Ectodermal cell (in vitro differentiated cells): Measurements from ENCODE around the gene MSI2.

Source experiments
- H3K27ac ChIP-seq: 2 replicates; pipeline ENCODE4 v1.7.0; 2013; ENCODE audit warnings: mild to moderate bottlenecking, low read depth, low read length; ENCODE audit not compliant: insufficient read depth, poor library complexity, severe bottlenecking
- H3K27me3 ChIP-seq: 2 replicates; pipeline ENCODE4 v1.7.0; 2013; ENCODE audit warnings: mild to moderate bottlenecking, low read length; ENCODE audit not compliant: insufficient read depth, control insufficient read depth, poor library complexity, severe bottlenecking
- H3K36me3 ChIP-seq: one replicate; pipeline ENCODE4 v1.7.0; 2013; ENCODE audit warnings: low read length; ENCODE audit not compliant: control insufficient read depth, insufficient read depth
- H3K4me1 ChIP-seq: one replicate; pipeline ENCODE4 v1.7.0; 2013; ENCODE audit warnings: low read length; ENCODE audit not compliant: control insufficient read depth, insufficient read depth
- H3K4me3 ChIP-seq: 2 replicates; pipeline ENCODE4 v1.7.0; 2013; ENCODE audit warnings: low read depth, low read length, control low read depth; ENCODE audit not compliant: insufficient read depth
- H3K9me3 ChIP-seq: 2 replicates; pipeline ENCODE4 v1.7.0; 2013; ENCODE audit warnings: mild to moderate bottlenecking, low read length, moderate library complexity; ENCODE audit not compliant: control insufficient read depth
- WGBS, 2 experiments: methylation state at CpG; one replicate each; pipeline ENCODE4 v1.1.7; 2013; ENCODE audit warnings: missing lambda C conversion rate in 2 of 2; 5-methylcytosine and 5-hydroxymethylcytosine counted together

MSI2 gene

DNA sequence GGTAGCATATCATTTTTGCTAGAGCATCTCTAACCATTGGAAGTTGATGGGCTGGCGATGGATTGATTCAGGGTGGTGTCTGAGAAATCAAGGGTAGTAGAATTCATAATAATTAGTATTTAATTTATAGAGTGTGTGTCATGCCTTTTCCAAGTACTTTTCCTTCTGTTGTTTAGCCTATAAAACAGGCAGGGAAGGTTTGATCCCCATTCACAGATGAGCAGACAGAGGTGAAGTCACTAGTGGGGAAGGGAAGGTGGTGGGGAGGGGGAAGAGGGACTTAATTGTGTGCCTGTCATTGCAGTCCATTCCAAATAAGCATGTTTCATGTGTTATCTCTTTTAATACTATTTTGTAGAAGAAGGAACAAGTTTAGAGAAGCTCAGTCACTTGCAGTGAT is 131.3 kb downstream of the MSI2 start:
- Histone ChIP-seq H3K4me3 (no peak overlapping the region), H3K4me1 (peaks cover 13% of the 10 kb centered on the region), H3K36me3 (peaks cover 3% of the 10 kb centered on the region), H3K9me3 (peaks cover 2% of the 10 kb centered on the region), H3K27ac (no peak overlapping the region), H3K27me3 (no peaks in the 10 kb centered on the region)
- 100% methylated on average over 1 of the region's 1 CpG for WGBS, 2 experiments

DNA sequence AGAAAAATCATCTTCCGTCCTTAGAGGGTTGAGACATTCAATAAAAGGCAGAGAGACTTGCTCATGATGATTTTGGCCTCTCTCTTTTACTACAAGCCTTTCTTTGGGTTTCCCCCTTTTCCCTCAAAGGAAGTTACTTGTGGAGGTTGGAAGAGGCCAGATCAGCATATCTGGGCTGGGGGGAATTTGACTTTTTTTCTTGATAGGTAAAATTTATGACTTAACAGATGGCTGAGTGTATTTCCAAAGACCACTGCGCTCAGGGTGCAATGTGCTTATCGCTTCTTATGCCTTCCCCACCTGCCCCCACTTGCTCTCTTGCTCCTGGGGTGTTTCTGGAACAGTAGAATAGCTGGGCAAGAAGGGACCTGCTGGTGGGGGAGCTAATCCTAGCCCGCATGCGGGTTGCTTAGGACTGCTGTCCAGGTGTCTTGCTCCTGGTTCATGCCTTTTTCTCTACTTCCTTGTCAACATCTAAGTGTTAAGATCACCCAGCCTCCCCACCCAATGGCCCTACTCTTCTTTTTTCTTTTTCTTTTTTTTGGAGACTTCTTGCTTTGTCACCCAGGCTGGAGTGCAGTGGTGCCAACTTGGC is 131.9 kb downstream of the MSI2 start:
- no peaks in the 10 kb centered on the region for H3K27me3 ChIP-seq
- H3K36me3 ChIP-seq, result peaks cover 9% of the 10 kb centered on the region
- H3K9me3 ChIP-seq, result peaks cover 2% of the 10 kb centered on the region
- peaks cover 13% of the 10 kb centered on the region for H3K4me1 ChIP-seq
- H3K4me3 ChIP-seq, result no peak overlapping the region
- no peak overlapping the region for H3K27ac ChIP-seq
- 94 to 95% methylated on average over 5 of the region's 5 CpGs for WGBS, 2 experiments

DNA sequence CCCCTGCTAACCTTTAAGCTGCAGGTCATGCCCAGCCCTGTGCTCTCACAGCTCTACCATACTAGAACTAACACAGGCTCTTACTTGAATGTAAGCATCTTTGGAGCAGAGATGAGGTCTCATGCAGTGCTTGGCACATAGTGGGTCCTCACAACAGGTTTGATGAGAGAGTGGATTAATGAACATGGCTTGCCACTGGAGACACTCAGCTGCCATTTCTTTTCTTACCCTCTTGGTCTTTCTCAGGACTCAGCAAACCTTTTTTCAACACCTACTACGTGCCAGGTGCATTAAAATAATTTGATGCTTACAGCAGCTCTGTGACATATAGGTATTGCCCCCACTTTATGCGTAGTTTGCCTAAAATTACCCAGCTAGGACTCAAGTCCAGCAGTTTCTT is 133.2 kb downstream of the MSI2 start:
- H3K27me3 ChIP-seq, result no peaks in the 10 kb centered on the region
- peaks cover 2% of the 10 kb centered on the region for H3K9me3 ChIP-seq
- peaks cover 13% of the 10 kb centered on the region for H3K4me1 ChIP-seq
- H3K4me3 ChIP-seq, result no peak overlapping the region
- no peak overlapping the region for H3K27ac ChIP-seq
- WGBS, 2 experiments, result 71 to 73% methylated on average over 2 of the region's 2 CpGs
- peaks cover 11% of the 10 kb centered on the region for H3K36me3 ChIP-seq

DNA sequence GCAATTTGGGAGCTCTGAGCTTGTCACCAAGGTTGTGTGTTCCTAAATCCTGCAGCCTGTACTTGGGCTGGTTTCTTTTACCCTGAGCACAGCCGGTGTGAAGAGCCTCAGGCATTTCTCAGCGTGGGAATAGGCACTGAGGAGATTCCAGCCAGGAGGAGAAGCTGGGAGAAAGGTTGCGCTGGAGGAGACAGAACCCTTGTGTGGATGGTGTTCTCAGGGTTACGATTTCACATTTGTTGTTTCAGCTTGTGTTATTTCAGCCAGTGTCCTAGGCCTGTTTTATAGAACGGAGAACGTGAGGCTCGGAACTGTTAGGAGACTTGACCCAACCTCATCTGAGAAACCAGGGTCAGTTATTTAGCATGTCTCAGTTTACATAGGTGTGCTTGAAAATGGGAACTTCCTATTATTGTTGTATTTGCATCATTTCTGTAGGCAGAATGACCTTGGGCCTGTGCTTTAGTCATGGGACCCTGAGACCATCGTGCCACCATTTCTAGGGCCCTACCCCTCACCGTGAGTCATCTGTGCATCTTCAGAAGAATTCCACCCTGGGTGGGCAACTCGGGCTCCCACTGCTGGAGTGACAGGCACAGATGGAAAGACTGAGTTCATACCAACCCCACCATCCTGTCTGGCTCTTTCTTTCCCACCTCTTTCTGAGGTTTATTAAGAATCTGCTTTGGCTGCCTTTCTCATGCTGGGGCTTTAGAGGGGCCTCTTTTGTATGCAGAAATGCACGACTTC is 134.9 kb downstream of the MSI2 start:
- 80 to 83% methylated on average over 11 of the region's 11 CpGs for WGBS, 2 experiments
- Histone ChIP-seq H3K4me3 (no peak overlapping the region), H3K27me3 (no peaks in the 10 kb centered on the region), H3K27ac (no peak overlapping the region), H3K9me3 (peaks cover 2% of the 10 kb centered on the region), H3K36me3 (peaks cover 9% of the 10 kb centered on the region), H3K4me1 (peaks cover 17% of the 10 kb centered on the region)

DNA sequence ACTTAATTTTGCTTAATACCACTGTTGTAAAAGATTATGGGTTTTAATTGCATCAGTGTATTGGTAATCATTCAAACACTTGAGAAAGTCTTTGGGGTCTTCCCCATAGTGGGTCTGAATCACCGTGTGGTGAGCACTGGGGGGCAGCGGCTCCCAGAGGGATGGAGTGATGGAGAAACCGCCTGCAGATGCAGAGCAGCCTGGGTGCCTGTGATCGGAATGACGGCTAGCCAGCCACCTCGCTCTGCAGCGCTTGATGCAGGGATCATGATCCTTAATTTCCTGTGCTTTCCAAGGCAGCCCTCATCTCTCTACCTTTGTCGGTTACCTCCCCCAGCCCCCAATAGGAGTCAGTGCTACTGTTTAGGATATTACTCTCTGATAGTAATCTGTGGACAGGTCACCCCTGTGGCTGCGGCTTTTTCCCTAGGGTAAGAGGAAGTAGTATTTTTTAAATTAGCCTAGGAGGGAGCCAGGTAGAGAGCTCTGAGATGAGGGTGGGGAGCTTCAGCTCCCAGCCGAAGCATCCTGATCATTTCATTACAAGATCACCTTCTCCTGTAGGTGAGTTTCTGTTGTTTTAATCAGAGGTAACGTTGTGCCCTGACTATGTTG is 135.6 kb downstream of the MSI2 start:
- no peaks in the 10 kb centered on the region for H3K27me3 ChIP-seq
- 74 to 79% methylated on average over 11 of the region's 11 CpGs for WGBS, 2 experiments
- H3K36me3 ChIP-seq, result peaks cover 9% of the 10 kb centered on the region
- H3K9me3 ChIP-seq, result peaks cover 2% of the 10 kb centered on the region
- no peak overlapping the region for H3K27ac ChIP-seq
- peaks cover 24% of the 10 kb centered on the region for H3K4me1 ChIP-seq
- no peak overlapping the region for H3K4me3 ChIP-seq

DNA sequence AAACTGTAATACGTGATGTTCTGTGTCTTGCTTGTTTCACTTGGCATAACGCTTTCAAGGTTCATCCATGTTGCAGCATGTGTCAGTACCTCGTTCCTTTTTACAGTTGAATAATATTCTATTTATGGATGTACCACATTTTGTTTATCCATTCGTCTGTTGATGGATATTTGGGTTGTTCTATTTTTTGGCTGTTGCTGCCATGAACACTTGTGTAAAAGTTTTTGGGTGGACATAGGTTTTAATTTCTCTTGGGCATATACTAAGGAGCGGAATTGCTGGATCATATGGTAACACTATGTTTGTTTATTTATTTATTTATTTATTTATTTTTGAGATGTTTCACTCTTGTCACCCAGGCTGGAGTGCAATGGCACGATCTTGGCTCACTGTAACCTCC is 137.0 kb downstream of the MSI2 start:
- H3K4me3 ChIP-seq, result no peak overlapping the region
- H3K27me3 ChIP-seq, result no peaks in the 10 kb centered on the region
- no peaks in the 10 kb centered on the region for H3K9me3 ChIP-seq
- whole genome bisulfite sequencing, 2 experiments, result 94 to 99% methylated on average over 4 to 5 of the region's 6 CpGs
- peaks cover 9% of the 10 kb centered on the region for H3K36me3 ChIP-seq
- H3K27ac ChIP-seq, result no peak overlapping the region
- peaks cover 31% of the 10 kb centered on the region for H3K4me1 ChIP-seq

DNA sequence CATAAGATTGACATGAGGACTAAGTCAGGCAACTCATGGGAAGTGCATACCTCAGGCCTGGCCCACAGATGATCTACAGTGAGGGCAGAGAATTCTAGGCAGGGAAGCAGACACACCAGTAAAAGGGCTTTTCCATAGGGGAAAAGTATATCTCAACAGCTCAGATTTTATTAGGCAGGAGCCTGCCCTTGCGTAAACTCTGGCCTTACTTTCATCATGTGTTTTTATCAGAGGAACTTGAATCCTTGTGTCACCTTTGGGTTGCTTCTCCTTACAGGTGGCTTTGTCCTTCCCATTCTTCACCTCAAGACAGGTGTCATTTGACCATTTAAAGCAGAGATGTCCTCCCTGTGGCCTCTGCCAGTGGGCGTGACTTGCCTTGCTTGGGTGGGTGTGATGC is 138.1 kb downstream of the MSI2 start:
- peaks cover 9% of the 10 kb centered on the region for H3K36me3 ChIP-seq
- H3K4me3 ChIP-seq, result no peak overlapping the region
- H3K9me3 ChIP-seq, result no peaks in the 10 kb centered on the region
- peaks cover 31% of the 10 kb centered on the region for H3K4me1 ChIP-seq
- H3K27ac ChIP-seq, result no peak overlapping the region
- H3K27me3 ChIP-seq, result no peaks in the 10 kb centered on the region
- WGBS, 2 experiments, result 93 to 96% methylated on average over 2 of the region's 2 CpGs

DNA sequence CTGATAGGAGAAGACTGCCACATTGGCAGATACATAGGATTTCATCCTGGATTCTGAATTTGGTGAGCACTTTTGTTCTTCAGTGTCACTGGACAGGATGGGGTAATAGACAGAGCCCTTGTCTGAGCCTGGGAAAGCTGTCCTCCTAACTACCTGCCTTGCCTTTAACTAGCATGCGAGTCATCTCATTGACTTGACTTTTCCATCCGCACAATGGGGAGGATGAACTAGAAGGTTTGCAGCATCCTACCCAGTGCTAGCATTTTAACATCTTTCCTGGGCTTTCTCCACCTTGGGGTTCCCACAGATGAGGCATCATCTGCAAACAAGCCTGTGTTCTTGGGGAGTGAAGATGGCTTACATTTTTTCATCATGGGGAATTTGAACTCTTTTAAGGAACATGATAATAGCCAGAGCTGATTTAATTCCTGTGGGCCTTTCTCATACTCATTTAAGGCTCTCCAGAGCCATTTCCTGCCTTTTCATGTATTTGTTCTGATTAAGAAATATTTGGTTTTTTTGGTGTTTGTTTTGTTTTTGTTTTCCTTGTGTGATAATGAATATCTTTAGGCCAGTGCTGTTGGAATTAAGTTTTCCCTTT is 139.5 kb downstream of the MSI2 start:
- H3K4me1 ChIP-seq, result peaks cover 35% of the 10 kb centered on the region
- no peak overlapping the region for H3K4me3 ChIP-seq
- H3K27ac ChIP-seq, result peak overlapping the region; percentile 30
- no peaks in the 10 kb centered on the region for H3K27me3 ChIP-seq
- no peaks in the 10 kb centered on the region for H3K9me3 ChIP-seq
- WGBS, 2 experiments, result 95 to 97% methylated on average over 2 of the region's 2 CpGs
- H3K36me3 ChIP-seq, result peaks cover 9% of the 10 kb centered on the region

DNA sequence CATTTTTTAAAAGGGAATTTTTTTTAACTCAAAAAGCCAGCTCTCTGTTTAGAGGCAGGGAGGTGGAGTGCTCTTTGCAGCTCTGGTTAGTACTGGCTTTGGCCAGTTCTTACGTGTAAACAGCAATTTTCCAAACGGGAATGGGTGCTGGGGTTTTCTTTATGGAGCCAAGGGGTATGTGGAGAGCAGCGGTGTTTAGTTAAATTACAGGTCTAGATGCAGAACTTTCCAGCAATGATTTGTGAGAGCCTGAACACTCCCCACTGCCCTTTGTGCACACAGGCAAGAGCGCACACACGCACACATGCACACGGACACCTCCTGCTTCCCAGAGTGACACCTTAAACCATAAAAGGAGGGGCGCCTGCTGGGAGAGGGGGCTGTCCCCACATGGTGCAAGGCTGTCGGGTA is 140.2 kb downstream of the MSI2 start:
- Histone ChIP-seq H3K27me3 (no peaks in the 10 kb centered on the region), H3K4me1 (peaks cover 36% of the 10 kb centered on the region), H3K36me3 (peaks cover 9% of the 10 kb centered on the region), H3K9me3 (no peaks in the 10 kb centered on the region), H3K4me3 (no peak overlapping the region), H3K27ac (peak overlapping the region; percentile 56)
- 78 to 80% methylated on average over 8 of the region's 8 CpGs for WGBS, 2 experiments

DNA sequence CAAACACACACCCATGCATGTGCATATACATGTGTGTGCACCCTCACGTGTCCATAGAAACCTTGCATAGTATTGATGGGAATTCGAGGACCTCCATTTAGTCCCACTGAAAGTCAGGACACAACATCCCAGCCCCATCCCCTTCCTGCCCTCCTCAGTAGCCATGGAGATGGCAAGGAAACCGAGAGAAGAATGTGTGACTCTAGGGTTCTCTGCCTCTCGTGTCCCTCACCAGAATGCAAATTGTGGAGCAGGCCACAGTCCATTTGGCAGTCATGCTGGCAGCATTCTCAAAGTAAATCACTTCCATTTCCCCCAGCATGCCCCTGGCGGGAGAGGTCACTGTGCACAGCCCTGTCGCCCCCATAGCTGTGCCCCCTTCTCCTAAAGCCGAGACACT is 141.1 kb downstream of the MSI2 start:
- Histone ChIP-seq H3K9me3 (no peaks in the 10 kb centered on the region), H3K36me3 (peaks cover 12% of the 10 kb centered on the region), H3K4me3 (no peak overlapping the region), H3K4me1 (peaks cover 44% of the 10 kb centered on the region), H3K27me3 (no peaks in the 10 kb centered on the region), H3K27ac (peak overlapping the region; percentile 56)
- WGBS, 2 experiments, result 88% methylated on average over 7 of the region's 7 CpGs
